GM19395 (cell line): ENCODE measurements around the gene ARHGEF26.
A peak's percentile ranks its signal among the peaks of the same experiment; 100 is the strongest.
"Not testable (repeated sequence)": the region's sequence is repeated elsewhere in the genome, so short reads cannot be mapped to it uniquely, and the experiment has no call there.

Experiments used
- ATAC-seq: cut with Tn5 transposase; IDR thresholded peaks from one replicate; pipeline ENCODE4 v1.9.1; 2021; ENCODE audit warnings: mild to moderate bottlenecking, moderate library complexity; ENCODE audit not compliant: unreplicated experiment

Gene ARHGEF26

GRCh38 chr3:154120961-154121700 lies at the start of gene ARHGEF26:
Gene ARHGEF26, plus strand, starts transcription at chr3:154121390. Its CDS starts 603 bp downstream, at chr3:154121993.
- ATAC-seq: peak; percentile 74

- ATAC-seq: no peak
Observed at GRCh38 chr3:154074966-154075365, 46.2 kb upstream of the ARHGEF26 start.

GRCh38 chr3:154078672-154079071 lies 42.5 kb upstream of the ARHGEF26 start:
- ATAC-seq: no peak

GRCh38 chr3:154081305-154081704 lies 39.9 kb upstream of the ARHGEF26 start:
- no peak for ATAC-seq

GRCh38 chr3:154085071-154085470 lies 36.1 kb upstream of the ARHGEF26 start:
- no peak for ATAC-seq

- ATAC-seq: no peak
Observed at GRCh38 chr3:154085799-154086198, 35.4 kb upstream of the ARHGEF26 start.

GRCh38 chr3:154086286-154086685 lies 34.9 kb upstream of the ARHGEF26 start:
- no peak for ATAC-seq

- ATAC-seq: not testable (repeated sequence)
Observed at GRCh38 chr3:154087756-154088480, 33.3 kb upstream of the ARHGEF26 start.

GRCh38 chr3:154089421-154090420 lies 31.5 kb upstream of the ARHGEF26 start:
- no peak for ATAC-seq

- ATAC-seq: no peak
Observed at GRCh38 chr3:154094051-154094450, 27.1 kb upstream of the ARHGEF26 start.

- no peak for ATAC-seq
Observed at GRCh38 chr3:154095832-154096421, 25.3 kb upstream of the ARHGEF26 start.

GRCh38 chr3:154098376-154098775 lies 22.8 kb upstream of the ARHGEF26 start:
- ATAC-seq: no peak

- no peak for ATAC-seq
Observed at GRCh38 chr3:154100556-154100955, 20.6 kb upstream of the ARHGEF26 start.

- ATAC-seq: no peak
Observed at GRCh38 chr3:154101250-154101649, 19.9 kb upstream of the ARHGEF26 start.

GRCh38 chr3:154102225-154102624 lies 19.0 kb upstream of the ARHGEF26 start:
- no peak for ATAC-seq

GRCh38 chr3:154105218-154105975 lies 15.8 kb upstream of the ARHGEF26 start:
- no peak for ATAC-seq

- ATAC-seq: no peak
Observed at GRCh38 chr3:154111365-154111935, 9.7 kb upstream of the ARHGEF26 start.

- no peak for ATAC-seq
Observed at GRCh38 chr3:154112146-154112852, 8.9 kb upstream of the ARHGEF26 start.

GRCh38 chr3:154113609-154114008 lies 7.6 kb upstream of the ARHGEF26 start:
- no peak for ATAC-seq
